Activated CD4-positive, alpha-beta memory T cell treated with anti-CD3 and anti-CD28 coated beads for 36 hours (primary cell): Measurements from ENCODE around the gene TMEM127. TPM values are rescaled to one million over a fixed set of nuclear protein-coding genes. Genes with fewer than 3 reads are reported as not detected.
"Not testable (repeated sequence)": the region's sequence is repeated elsewhere in the genome, so short reads cannot be mapped to it uniquely, and the experiment has no call there.

Experiments used
- CTCF ChIA-PET: fragments of 350-600 bp; sonication (Branson Sonifier 250); formaldehyde crosslinking; loops from one replicate; lab custom pipeline; 2021; ENCODE audit warnings: antibody characterized with exemption, inconsistent platforms; lab: Charles Lee
- POLR2A ChIA-PET: fragments of 350-600 bp; sonication (Branson Sonifier 250); formaldehyde crosslinking; loops from one replicate; lab custom pipeline; 2021; ENCODE audit warnings: antibody characterized with exemption; lab: Charles Lee
- DNase-seq: peaks from one replicate; pipeline ENCODE4 v3.0.0-alpha.2; 2020
- H3K27ac Mint-ChIP-seq: one replicate; pipeline ENCODE4 v1.8.0; 2021; ENCODE audit warnings: mixed read lengths
- H3K27me3 Mint-ChIP-seq: one replicate; pipeline ENCODE4 v1.8.0; 2021; ENCODE audit warnings: mixed read lengths
- H3K36me3 Mint-ChIP-seq: one replicate; pipeline ENCODE4 v1.8.0; 2021; ENCODE audit warnings: mixed read lengths
- H3K4me1 Mint-ChIP-seq: one replicate; pipeline ENCODE4 v1.8.0; 2021; ENCODE audit warnings: low read depth, mixed read lengths
- H3K4me3 Mint-ChIP-seq: one replicate; pipeline ENCODE4 v1.8.0; 2021; ENCODE audit warnings: mild to moderate bottlenecking, mixed read lengths
- H3K9me3 Mint-ChIP-seq: one replicate; pipeline ENCODE4 v1.8.0; 2021; ENCODE audit warnings: mixed read lengths
- intact Hi-C: fragments of 100-400 bp; cut with micrococcal nuclease; formaldehyde crosslinking; loops from one replicate; pipeline ENCODE4 v1.15.1; 2023
- total RNA-seq, 2 experiments: library from RNA; stranded (reverse); gene quantifications; one replicate each; pipeline ENCODE4 v1.2.3, GENCODE V29; 2021

Gene TMEM127
- total RNA-seq, 2 experiments from 2014 or later = 19.3 to 22.2 TPM

GRCh38 chr2:96239745-96240264 lies 26.0 kb downstream of the TMEM127 start:
- ChIA-PET POLR2A (interaction anchor here (0.6 to 4.3 kb wide), 2 partner anchors 29 to 31 kb away, joined by 3 to 24 read pairs; partner anchors contain the start of gene STARD7), CTCF (interaction anchor here (1.2 kb wide), 1 partner anchor 26 kb away, joined by 3 read pairs; the partner anchor contains the start of genes CIAO1 and TMEM127)
- H3K4me1 Mint-ChIP-seq = peaks cover 28% of the 10 kb centered on the region
- DNase-seq = no peak
- no peaks in the 10 kb centered on the region for H3K9me3 Mint-ChIP-seq
- H3K27ac Mint-ChIP-seq = peak overlapping the region; percentile 51
- intact Hi-C loops = no loop called here
- H3K27me3 Mint-ChIP-seq = no peaks in the 10 kb centered on the region
- no peak overlapping the region for H3K4me3 Mint-ChIP-seq
- H3K36me3 Mint-ChIP-seq = no peaks in the 10 kb centered on the region

DNA sequence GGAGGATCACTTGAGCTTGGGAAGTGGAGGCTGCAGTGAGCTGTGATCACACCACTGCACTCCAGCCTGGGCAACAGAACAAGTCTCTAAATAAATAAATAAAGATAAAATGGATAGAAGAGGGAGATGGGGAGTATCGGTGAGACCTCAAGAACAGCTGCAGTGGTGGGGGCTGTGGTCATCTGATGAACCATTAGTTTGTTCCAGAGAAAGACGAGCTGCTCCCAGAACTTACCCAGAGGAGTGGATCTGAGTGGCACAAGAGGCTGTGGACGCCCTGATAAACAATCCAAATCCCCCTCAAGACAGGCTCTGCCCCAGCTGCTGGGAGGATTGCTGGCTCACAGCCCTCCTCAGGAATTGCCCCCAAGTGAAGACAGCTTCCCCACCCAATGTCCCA lies 26.7 kb downstream of the TMEM127 start:
- peaks cover 25% of the 10 kb centered on the region for H3K4me1 Mint-ChIP-seq
- ChIA-PET CTCF (interaction anchor here (1.2 kb wide), 1 partner anchor 27 kb away, joined by 3 read pairs; the partner anchor contains the start of genes CIAO1 and TMEM127), POLR2A (interaction anchor here (4.3 kb wide), 1 partner anchor 30 kb away, joined by 24 read pairs; the partner anchor contains the start of gene STARD7)
- H3K9me3 Mint-ChIP-seq = no peaks in the 10 kb centered on the region
- H3K27me3 Mint-ChIP-seq = no peaks in the 10 kb centered on the region
- no peak overlapping the region for H3K4me3 Mint-ChIP-seq
- no peak for DNase-seq
- H3K36me3 Mint-ChIP-seq = no peaks in the 10 kb centered on the region
- intact Hi-C loops = no loop called here
- no peak overlapping the region for H3K27ac Mint-ChIP-seq

DNA sequence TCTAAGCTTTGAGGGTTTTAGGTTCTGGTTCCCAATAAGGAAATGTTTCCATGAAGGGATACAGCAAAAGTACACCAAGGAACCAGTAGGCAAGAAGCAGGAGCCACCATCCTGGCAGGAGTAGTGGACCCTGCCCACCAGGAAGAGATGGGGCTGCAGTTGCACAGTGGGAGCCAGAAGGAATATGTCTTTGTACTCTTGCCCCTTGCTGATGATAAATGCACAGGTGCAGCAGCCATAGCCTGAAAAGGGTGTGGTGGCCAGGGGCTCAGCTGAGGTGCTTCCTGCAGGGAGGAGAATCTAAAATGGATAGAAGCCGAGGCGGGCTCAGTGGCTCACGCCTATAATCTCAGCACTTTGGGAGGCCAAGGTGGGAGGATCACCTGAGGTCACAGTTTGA lies 27.5 kb downstream of the TMEM127 start:
- Mint-ChIP-seq H3K4me3 (no peak overlapping the region), H3K36me3 (no peaks in the 10 kb centered on the region), H3K9me3 (no peaks in the 10 kb centered on the region), H3K27me3 (no peaks in the 10 kb centered on the region), H3K4me1 (peaks cover 25% of the 10 kb centered on the region), H3K27ac (no peak overlapping the region)
- POLR2A ChIA-PET = no interaction called here
- DNase-seq = no peak
- CTCF ChIA-PET = interaction anchor here (0.7 kb wide), 1 partner anchor 64 kb away, joined by 4 read pairs; no protein-coding TSS in a partner anchor
- intact Hi-C loops = no loop called here

DNA sequence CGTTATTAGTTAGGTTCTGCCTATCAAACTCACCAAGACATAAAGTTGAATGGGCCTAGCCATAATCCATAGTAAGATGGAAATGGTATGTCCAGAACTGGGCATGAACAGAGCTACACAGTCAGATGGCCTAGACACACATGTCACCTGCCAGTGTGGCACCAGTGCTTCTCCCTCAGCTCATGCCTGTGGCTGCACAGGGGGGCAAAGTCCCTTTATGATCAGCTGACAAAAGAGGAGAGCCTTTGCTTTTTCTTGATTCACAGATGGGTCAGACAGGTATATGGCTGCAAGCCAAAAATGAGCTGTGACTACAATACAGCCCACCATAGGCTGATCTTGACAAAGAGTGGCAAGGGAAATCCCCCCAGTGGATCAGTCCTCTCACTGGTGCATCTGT lies 28.9 kb downstream of the TMEM127 start:
- Mint-ChIP-seq H3K4me1 (peaks cover 13% of the 10 kb centered on the region), H3K4me3 (no peak overlapping the region), H3K9me3 (no peaks in the 10 kb centered on the region), H3K27me3 (no peaks in the 10 kb centered on the region), H3K36me3 (no peaks in the 10 kb centered on the region), H3K27ac (no peak overlapping the region)
- POLR2A ChIA-PET = interaction anchor here (0.8 kb wide), 1 partner anchor 27 kb away, joined by 3 read pairs; no protein-coding TSS in a partner anchor
- no peak for DNase-seq
- intact Hi-C loops = no loop called here
- CTCF ChIA-PET = interaction anchor here (0.9 to 1.0 kb wide), 2 partner anchors 170 to 244 kb away, joined by 3 to 4 read pairs; no protein-coding TSS in a partner anchor

GRCh38 chr2:96233880-96234316 lies 31.9 kb downstream of the TMEM127 start:
- no peak for DNase-seq
- intact Hi-C loops = no loop called here
- Mint-ChIP-seq H3K9me3 (no peaks in the 10 kb centered on the region), H3K36me3 (peaks cover 4% of the 10 kb centered on the region), H3K4me3 (no peak overlapping the region), H3K4me1 (no peaks in the 10 kb centered on the region), H3K27ac (no peak overlapping the region), H3K27me3 (no peaks in the 10 kb centered on the region)
- ChIA-PET POLR2A (no interaction called here), CTCF (interaction anchor here (0.5 to 1.7 kb wide), 3 partner anchors 22 to 117 kb away, joined by 3 to 6 read pairs (median 3); no protein-coding TSS in a partner anchor)

- ChIA-PET CTCF (interaction anchor here (0.9 to 1.7 kb wide), 2 partner anchors 34 to 59 kb away, joined by 3 to 6 read pairs; no protein-coding TSS in a partner anchor), POLR2A (no interaction called here)
- no peak overlapping the region for H3K4me3 Mint-ChIP-seq
- intact Hi-C loops = no loop called here
- H3K27ac Mint-ChIP-seq = no peak overlapping the region
- peaks cover 5% of the 10 kb centered on the region for H3K36me3 Mint-ChIP-seq
- no peaks in the 10 kb centered on the region for H3K4me1 Mint-ChIP-seq
- no peaks in the 10 kb centered on the region for H3K27me3 Mint-ChIP-seq
- no peaks in the 10 kb centered on the region for H3K9me3 Mint-ChIP-seq
- DNase-seq = no peak
Measured at GRCh38 chr2:96233436-96233835, 32.4 kb downstream of the TMEM127 start.

DNA sequence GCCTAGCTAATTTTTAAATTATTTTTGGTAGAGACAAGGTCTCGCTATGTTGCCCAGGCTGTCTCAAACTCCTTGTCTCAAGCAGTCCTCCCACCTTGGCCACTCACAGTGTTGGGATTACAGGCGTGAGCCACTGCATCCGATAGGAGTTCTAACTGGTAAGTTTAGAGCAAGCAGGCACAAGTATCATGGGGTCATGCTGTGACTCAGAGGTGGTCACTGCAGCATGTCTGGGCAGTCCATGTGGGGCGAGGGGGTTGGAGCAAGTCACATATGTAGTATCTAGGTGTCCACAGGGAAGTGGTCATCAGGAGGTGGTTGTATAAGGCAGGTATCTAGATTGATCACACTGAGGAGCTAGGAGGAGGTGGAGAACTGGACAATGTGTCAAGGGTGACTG lies 34.5 kb downstream of the TMEM127 start:
- ChIA-PET POLR2A (no interaction called here), CTCF (interaction anchor here (0.6 kb wide), 1 partner anchor 36 kb away, joined by 3 read pairs; no protein-coding TSS in a partner anchor)
- no peaks in the 10 kb centered on the region for H3K4me1 Mint-ChIP-seq
- DNase-seq = no peak
- peaks cover 5% of the 10 kb centered on the region for H3K36me3 Mint-ChIP-seq
- H3K27me3 Mint-ChIP-seq = no peaks in the 10 kb centered on the region
- no peaks in the 10 kb centered on the region for H3K9me3 Mint-ChIP-seq
- intact Hi-C loops = no loop called here
- no peak overlapping the region for H3K27ac Mint-ChIP-seq
- no peak overlapping the region for H3K4me3 Mint-ChIP-seq

- ChIA-PET POLR2A (no interaction called here), CTCF (no interaction called here)
- Mint-ChIP-seq H3K27me3 (no peaks in the 10 kb centered on the region), H3K9me3 (no peaks in the 10 kb centered on the region), H3K36me3 (peaks cover 5% of the 10 kb centered on the region), H3K4me3 (no peak overlapping the region), H3K27ac (no peak overlapping the region), H3K4me1 (peaks cover 9% of the 10 kb centered on the region)
- intact Hi-C loops = no loop called here
- no peak for DNase-seq
Measured at GRCh38 chr2:96225016-96225533, 40.7 kb downstream of the TMEM127 start.

DNA sequence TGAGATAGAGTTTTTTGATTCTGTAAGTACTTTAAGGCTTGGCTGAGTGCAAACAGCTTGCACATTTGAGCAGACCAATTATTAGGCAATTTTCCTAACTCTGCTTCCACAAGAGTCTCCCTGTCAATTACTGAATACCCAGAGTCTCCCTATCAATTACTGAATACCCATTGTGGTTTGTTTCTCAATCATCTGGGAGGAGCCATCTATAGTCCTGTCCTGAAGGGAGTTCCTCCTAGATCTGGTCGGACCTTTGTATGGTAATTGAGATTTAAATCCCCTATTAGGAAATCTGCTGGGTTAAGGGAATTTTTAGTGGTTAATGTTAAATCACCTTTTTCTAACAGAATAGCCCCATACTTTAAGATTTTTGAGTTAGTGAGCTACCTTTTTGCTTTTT lies 44.7 kb downstream of the TMEM127 start:
- intact Hi-C loops, CTCF ChIA-PET, H3K27ac Mint-ChIP-seq: not testable (repeated sequence)

GRCh38 chr2:96219959-96220358 lies 45.8 kb downstream of the TMEM127 start:
- H3K9me3 Mint-ChIP-seq, intact Hi-C loops, H3K27ac Mint-ChIP-seq, CTCF ChIA-PET, H3K36me3 Mint-ChIP-seq, POLR2A ChIA-PET, H3K4me1 Mint-ChIP-seq, DNase-seq, H3K4me3 Mint-ChIP-seq, H3K27me3 Mint-ChIP-seq: not testable (repeated sequence)

More for the DNA sequence above, 44.7 kb downstream of the TMEM127 start:
- H3K4me1 Mint-ChIP-seq, H3K36me3 Mint-ChIP-seq, H3K9me3 Mint-ChIP-seq, H3K4me3 Mint-ChIP-seq, POLR2A ChIA-PET, H3K27me3 Mint-ChIP-seq, DNase-seq: not testable (repeated sequence)

DNA sequence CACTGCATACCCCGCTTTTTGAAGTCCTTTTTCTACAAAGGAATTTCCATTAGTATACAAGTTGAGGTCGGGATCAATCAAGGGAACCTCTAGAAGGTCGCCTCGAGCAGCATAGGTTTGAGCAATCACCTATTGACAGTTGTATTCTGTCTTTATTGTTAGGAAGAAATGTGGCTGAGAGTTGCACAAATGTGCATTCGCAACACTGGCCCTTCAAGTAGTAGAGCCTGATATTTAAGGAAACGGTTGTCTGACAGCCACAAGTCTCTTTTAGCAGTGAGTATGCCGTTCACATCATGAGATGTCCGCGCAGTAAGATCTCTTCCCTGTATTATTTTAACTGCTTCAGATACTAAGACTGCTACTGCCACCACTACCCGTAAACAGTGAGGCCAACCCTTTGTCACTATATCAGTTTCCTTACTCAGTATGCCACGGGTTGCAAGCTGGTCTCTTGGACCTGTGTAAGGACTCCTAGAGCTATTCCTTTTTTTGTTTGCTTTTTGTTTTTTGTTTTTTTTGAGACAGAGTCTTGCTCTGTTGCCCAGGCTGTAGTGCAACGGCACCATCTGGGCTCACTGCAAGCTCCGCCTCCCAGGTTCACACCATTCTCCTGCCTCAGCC lies 47.2 kb downstream of the TMEM127 start:
- H3K36me3 Mint-ChIP-seq = no peaks in the 10 kb centered on the region
- ChIA-PET CTCF (no interaction called here), POLR2A (no interaction called here)
- intact Hi-C loops = no loop called here
- no peak for DNase-seq
- no peaks in the 10 kb centered on the region for H3K9me3 Mint-ChIP-seq
- H3K4me1 Mint-ChIP-seq = no peaks in the 10 kb centered on the region
- no peak overlapping the region for H3K27ac Mint-ChIP-seq
- no peaks in the 10 kb centered on the region for H3K27me3 Mint-ChIP-seq
- H3K4me3 Mint-ChIP-seq = no peak overlapping the region

DNA sequence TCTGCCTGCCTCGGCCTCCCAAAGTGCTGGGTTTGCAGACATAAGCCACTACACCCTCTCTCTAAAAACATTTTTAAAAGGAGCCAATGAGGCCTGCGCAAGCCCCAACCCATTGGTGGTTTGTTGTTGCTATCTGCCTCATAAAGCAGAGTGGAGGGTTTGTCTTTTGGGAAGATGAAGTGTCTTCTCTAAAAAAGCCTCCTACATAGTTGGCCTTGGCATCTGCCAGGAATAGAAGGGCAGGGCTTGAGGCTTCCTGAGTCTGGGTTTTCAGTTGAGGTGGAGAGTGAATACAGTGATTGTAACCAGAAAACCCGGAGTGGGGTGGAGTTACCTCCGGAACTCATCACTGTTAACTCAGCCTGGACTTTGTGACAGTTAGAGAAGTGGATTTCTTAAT lies 51.2 kb downstream of the TMEM127 start:
- no peak for DNase-seq
- no peak overlapping the region for H3K4me3 Mint-ChIP-seq
- intact Hi-C loops = no loop called here
- no peaks in the 10 kb centered on the region for H3K27me3 Mint-ChIP-seq
- CTCF ChIA-PET = no interaction called here
- H3K27ac Mint-ChIP-seq = no peak overlapping the region
- H3K4me1 Mint-ChIP-seq = peaks cover 10% of the 10 kb centered on the region
- H3K36me3 Mint-ChIP-seq = no peaks in the 10 kb centered on the region
- no peaks in the 10 kb centered on the region for H3K9me3 Mint-ChIP-seq
- POLR2A ChIA-PET = no interaction called here
